ENCODE measurements around the gene RALGPS2. TPM values are rescaled to one million over a fixed set of nuclear protein-coding genes. Genes with fewer than 3 reads are reported as not detected.
A peak's percentile ranks its signal among the peaks of the same experiment; 100 is the strongest.

RALGPS2 gene
- polyA plus RNA-seq, 3 donors: 2.0 to 4.2 (median 2.3) TPM

GRCh38 chr1:178969226-178969987, 244.4 kb downstream of the RALGPS2 start:
- no peak overlapping the region for H3K4me2 ChIP-seq (replicated peaks; ENCODE audit: extremely low read depth, low read length, poor library complexity, severe bottlenecking)
- H3K36me3 ChIP-seq (replicated peaks in 1 of 2; ENCODE audit: control insufficient read depth in 1 of 2, insufficient read depth in 2 of 2, low read length in 2 of 2): no peaks in the 10 kb centered on the region
- H3K27me3 Mint-ChIP-seq (ENCODE audit: low read depth in 3 of 3): peaks cover 0 to 5% (median 1%) of the 10 kb centered on the region in 3 donors
- H3K4me1 ChIP-seq (ENCODE audit: control insufficient read depth in 1 of 2, insufficient read depth in 2 of 2, low read length in 2 of 2): peaks cover 0 to 5% of the 10 kb centered on the region in 2 donors
- no peak overlapping the region for H3K4me3 Mint-ChIP-seq
- no peak for DNase-seq
- no peaks in the 10 kb centered on the region for H3K36me3 Mint-ChIP-seq
- intact Hi-C loops (cut with micrococcal nuclease): no loop called here
- H3K9ac ChIP-seq (ENCODE audit: insufficient read depth, low read length, poor library complexity, severe bottlenecking): no peak overlapping the region
- H3K27me3 ChIP-seq (ENCODE audit: control insufficient read depth in 2 of 2, insufficient read depth in 2 of 2, low read length in 2 of 2): no peaks in the 10 kb centered on the region
- no peak overlapping the region for H3K27ac ChIP-seq (ENCODE audit: low read depth in 1 of 2, low read length in 2 of 2)
- H3K79me2 ChIP-seq (ENCODE audit: insufficient read depth, low read length): no peaks in the 10 kb centered on the region
- peaks cover 10% of the 10 kb centered on the region for H3K4me1 Mint-ChIP-seq
- no peak overlapping the region for H2AFZ ChIP-seq (ENCODE audit: insufficient read depth, low read depth, low read length, poor library complexity, severe bottlenecking)
- no peak overlapping the region for H3K4me3 ChIP-seq (replicated peaks in 1 of 3; ENCODE audit: low read depth in 2 of 3, low read length in 3 of 3)
- H3K9me3 Mint-ChIP-seq: peaks cover 0 to 5% (median 0%) of the 10 kb centered on the region in 7 donors
- peaks cover 0 to 6% of the 10 kb centered on the region in 2 donors for H3K9me3 ChIP-seq (replicated peaks in 1 of 2; ENCODE audit: control insufficient read depth in 1 of 2, insufficient read depth in 1 of 2, low read length in 2 of 2)
- H3K27ac Mint-ChIP-seq: no peak overlapping the region
- 98% methylated on average over 7 of the region's 9 CpGs for WGBS (ENCODE audit: insufficient coverage)
- H4K20me1 ChIP-seq (ENCODE audit: insufficient read depth, low read length): no peaks in the 10 kb centered on the region
- no peak for TF ChIP-seq CTCF (IDR thresholded peaks at IDR 0.05)

- H3K79me2 ChIP-seq (ENCODE audit: insufficient read depth, low read length): no peaks in the 10 kb centered on the region
- no peak overlapping the region for H3K4me3 ChIP-seq (replicated peaks in 1 of 3; ENCODE audit: low read depth in 2 of 3, low read length in 3 of 3)
- no peak overlapping the region for H3K27ac ChIP-seq (ENCODE audit: low read depth in 1 of 2, low read length in 2 of 2)
- 91% methylated on average over 4 of the region's 5 CpGs for WGBS (ENCODE audit: insufficient coverage)
- intact Hi-C loops (cut with micrococcal nuclease): no loop called here
- peaks cover 10% of the 10 kb centered on the region for H3K4me1 Mint-ChIP-seq
- H3K9me3 ChIP-seq (replicated peaks in 1 of 2; ENCODE audit: control insufficient read depth in 1 of 2, insufficient read depth in 1 of 2, low read length in 2 of 2): peaks cover 0 to 4% of the 10 kb centered on the region in 2 donors
- H3K4me3 Mint-ChIP-seq: no peak overlapping the region
- no peak overlapping the region for H3K4me2 ChIP-seq (replicated peaks; ENCODE audit: extremely low read depth, low read length, poor library complexity, severe bottlenecking)
- H3K4me1 ChIP-seq (ENCODE audit: control insufficient read depth in 1 of 2, insufficient read depth in 2 of 2, low read length in 2 of 2): peaks cover 0 to 5% of the 10 kb centered on the region in 2 donors
- no peaks in the 10 kb centered on the region for H3K36me3 Mint-ChIP-seq
- no peak for TF ChIP-seq CTCF (IDR thresholded peaks at IDR 0.05)
- DNase-seq: no peak
- H4K20me1 ChIP-seq (ENCODE audit: insufficient read depth, low read length): no peaks in the 10 kb centered on the region
- no peak overlapping the region for H2AFZ ChIP-seq (ENCODE audit: insufficient read depth, low read depth, low read length, poor library complexity, severe bottlenecking)
- H3K9ac ChIP-seq (ENCODE audit: insufficient read depth, low read length, poor library complexity, severe bottlenecking): no peak overlapping the region
- H3K27me3 ChIP-seq (ENCODE audit: control insufficient read depth in 2 of 2, insufficient read depth in 2 of 2, low read length in 2 of 2): no peaks in the 10 kb centered on the region
- peaks cover 0 to 5% (median 1%) of the 10 kb centered on the region in 3 donors for H3K27me3 Mint-ChIP-seq (ENCODE audit: low read depth in 3 of 3)
- H3K36me3 ChIP-seq (replicated peaks in 1 of 2; ENCODE audit: control insufficient read depth in 1 of 2, insufficient read depth in 2 of 2, low read length in 2 of 2): no peaks in the 10 kb centered on the region
- peak overlapping the region in 1 of 7 donors; percentile 9 for H3K27ac Mint-ChIP-seq
- peaks cover 0 to 8% (median 5%) of the 10 kb centered on the region in 7 donors for H3K9me3 Mint-ChIP-seq
Measured at GRCh38 chr1:178970184-178970583, 245.1 kb downstream of the RALGPS2 start.

Small RNA genes within 50 kb of the gene (small RNA-seq; reads per million reads assigned to genes)
- gene MIR4424 (ENCODE audit: insufficient read length, low read depth) (not detected), gene RF00092 (ENCODE audit: insufficient read length, low read depth) (not detected)

Other genes starting within 250 kb of the RALGPS2 start
- gene CLEC20A, start 228.3 kb upstream of the RALGPS2 start, polyA plus RNA-seq: not detected
- not detected for gene TEX35, start 212.1 kb upstream of the RALGPS2 start, polyA plus RNA-seq
- gene ANGPTL1, start 145.8 kb downstream of the RALGPS2 start, polyA plus RNA-seq: not detected